HPDE6-E6E7 (cell line): Measurements from ENCODE around the gene TMEM184C.
A peak's percentile ranks its signal among the peaks of the same experiment; 100 is the strongest.

Experiments used
- DNase-seq: peaks from one replicate; pipeline ENCODE4 v3.0.0; 2011; ENCODE audit warnings: missing footprints; ENCODE audit errors: extremely low spot score

Gene TMEM184C

GRCh38 chr4:147617173-147617840 is at the start of gene TMEM184C:
TSS of gene TMEM184C (plus strand) at chr4:147617397. CDS start at chr4:147617957, 560 bp downstream.
- DNase-seq: peak; percentile 97

- DNase-seq: no peak
Measured at GRCh38 chr4:147570616-147571015, 46.6 kb upstream of the TMEM184C start.

- no peak for DNase-seq
Measured at GRCh38 chr4:147571036-147571770, 46.0 kb upstream of the TMEM184C start.

GRCh38 chr4:147576084-147576483 is 41.1 kb upstream of the TMEM184C start:
- DNase-seq: no peak

GRCh38 chr4:147578051-147578476 is 39.1 kb upstream of the TMEM184C start:
- peak; percentile 99 for DNase-seq

- no peak for DNase-seq
Measured at GRCh38 chr4:147578593-147578992, 38.6 kb upstream of the TMEM184C start.

GRCh38 chr4:147580396-147580795 is 36.8 kb upstream of the TMEM184C start:
- no peak for DNase-seq

GRCh38 chr4:147581606-147582350 is 35.4 kb upstream of the TMEM184C start:
- DNase-seq: no peak

- DNase-seq: peak; percentile 73
Measured at GRCh38 chr4:147582386-147583060, 34.7 kb upstream of the TMEM184C start.

GRCh38 chr4:147583876-147584275 is 33.3 kb upstream of the TMEM184C start:
- DNase-seq: no peak

GRCh38 chr4:147586032-147586431 is 31.2 kb upstream of the TMEM184C start:
- DNase-seq: no peak

- no peak for DNase-seq
Measured at GRCh38 chr4:147586637-147587036, 30.6 kb upstream of the TMEM184C start.

GRCh38 chr4:147587041-147587440 is 30.2 kb upstream of the TMEM184C start:
- DNase-seq: no peak

- DNase-seq: no peak
Measured at GRCh38 chr4:147589586-147589985, 27.6 kb upstream of the TMEM184C start.

GRCh38 chr4:147590249-147590920 is 26.8 kb upstream of the TMEM184C start:
- DNase-seq: no peak

GRCh38 chr4:147591106-147591505 is 26.1 kb upstream of the TMEM184C start:
- no peak for DNase-seq

GRCh38 chr4:147594107-147594506 is 23.1 kb upstream of the TMEM184C start:
- DNase-seq: no peak

GRCh38 chr4:147594578-147594977 is 22.6 kb upstream of the TMEM184C start:
- DNase-seq: no peak

- DNase-seq: peak; percentile 28
Measured at GRCh38 chr4:147596377-147596776, 20.8 kb upstream of the TMEM184C start.

GRCh38 chr4:147596981-147597380 is 20.2 kb upstream of the TMEM184C start:
- peak; percentile 67 for DNase-seq

- DNase-seq: no peak
Measured at GRCh38 chr4:147597561-147597960, 19.6 kb upstream of the TMEM184C start.
